HG03439 (cell line): ENCODE data around the gene MBTD1.

Experiments
- ATAC-seq: cut with Tn5 transposase; IDR thresholded peaks from one replicate; pipeline ENCODE4 v1.9.1; 2021; ENCODE audit warnings: mild to moderate bottlenecking, moderate library complexity; ENCODE audit not compliant: unreplicated experiment

The MBTD1 gene

DNA sequence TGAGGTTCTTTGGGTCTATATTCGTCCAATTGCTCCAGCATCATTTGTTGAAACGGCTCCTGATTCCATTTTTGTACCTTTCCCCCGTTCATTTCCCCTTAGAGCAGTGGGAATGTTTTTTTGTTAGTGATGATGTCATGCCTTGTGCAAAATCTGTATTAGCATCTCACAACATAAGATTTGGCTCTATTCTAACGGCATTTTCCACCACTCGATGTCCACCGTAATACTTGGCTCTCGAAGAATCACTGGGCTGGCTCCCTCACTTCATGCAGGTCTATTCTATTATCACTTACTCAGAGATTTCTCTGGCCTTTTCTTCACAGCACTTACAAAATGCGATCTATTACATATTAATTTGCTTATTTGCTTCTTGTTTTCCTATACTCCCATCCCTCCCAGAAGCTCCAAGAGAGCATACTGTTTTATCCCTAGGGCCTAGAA is 107.1 kb downstream of the MBTD1 start:
- ATAC-seq: no peak

DNA sequence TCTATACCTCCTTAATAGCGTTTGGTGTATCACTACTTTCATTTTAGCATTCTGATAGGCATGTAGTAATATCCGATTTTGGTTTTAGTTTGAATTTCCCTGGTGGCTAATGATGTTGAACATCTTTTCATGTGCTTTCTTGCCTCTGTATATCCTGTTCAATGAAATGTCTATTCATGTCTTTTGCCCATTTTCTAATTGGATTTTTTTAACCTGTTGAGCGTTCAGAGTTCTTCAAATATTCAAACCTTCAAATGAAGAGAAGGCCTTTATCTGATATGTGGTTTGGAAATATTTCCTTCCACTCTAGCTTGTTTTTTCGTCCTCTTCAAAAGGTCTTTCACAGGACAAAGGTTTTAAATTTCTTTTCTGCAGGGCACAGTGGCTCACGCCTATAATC is 108.9 kb downstream of the MBTD1 start:
- no peak for ATAC-seq

DNA sequence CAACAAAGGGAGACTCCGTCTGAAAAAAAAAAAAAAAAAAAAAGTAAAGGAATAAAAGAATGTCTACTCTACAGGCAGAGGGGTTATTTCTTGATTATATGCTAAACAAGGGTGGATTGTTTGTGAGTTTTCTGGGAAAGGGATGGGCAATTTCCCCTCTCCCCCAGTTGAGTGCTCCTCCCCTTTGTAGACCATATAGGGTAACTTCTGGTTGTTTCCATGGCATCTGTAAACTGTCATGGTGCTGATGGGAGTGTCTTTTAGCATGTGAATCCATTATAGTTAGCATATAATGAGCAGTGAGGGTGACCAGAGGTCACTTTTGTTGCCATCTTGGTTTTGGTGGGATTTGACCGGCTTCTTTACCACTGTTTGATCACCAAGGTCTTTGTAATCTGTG is 110.7 kb downstream of the MBTD1 start:
- no peak for ATAC-seq

DNA sequence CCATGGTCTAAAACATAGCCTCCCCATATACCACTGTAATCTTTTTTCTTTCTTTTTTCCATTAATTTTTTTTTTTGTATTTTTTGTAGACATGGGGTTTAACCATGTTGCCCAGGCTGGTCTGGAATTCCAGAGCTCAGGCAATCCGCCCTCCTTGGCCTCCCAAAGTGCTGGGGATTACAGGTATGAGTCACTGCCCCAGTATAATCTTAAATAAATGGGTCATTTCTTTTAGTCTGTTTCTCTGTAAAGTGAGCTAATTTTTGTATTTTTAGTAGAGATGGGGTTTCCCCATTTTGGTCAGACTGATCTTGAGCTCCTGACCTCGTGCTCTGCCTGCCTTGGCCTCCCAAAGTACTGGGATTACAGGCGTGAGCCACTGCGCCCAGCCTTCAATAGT is 112.2 kb downstream of the MBTD1 start:
- peak; percentile 51 for ATAC-seq

DNA sequence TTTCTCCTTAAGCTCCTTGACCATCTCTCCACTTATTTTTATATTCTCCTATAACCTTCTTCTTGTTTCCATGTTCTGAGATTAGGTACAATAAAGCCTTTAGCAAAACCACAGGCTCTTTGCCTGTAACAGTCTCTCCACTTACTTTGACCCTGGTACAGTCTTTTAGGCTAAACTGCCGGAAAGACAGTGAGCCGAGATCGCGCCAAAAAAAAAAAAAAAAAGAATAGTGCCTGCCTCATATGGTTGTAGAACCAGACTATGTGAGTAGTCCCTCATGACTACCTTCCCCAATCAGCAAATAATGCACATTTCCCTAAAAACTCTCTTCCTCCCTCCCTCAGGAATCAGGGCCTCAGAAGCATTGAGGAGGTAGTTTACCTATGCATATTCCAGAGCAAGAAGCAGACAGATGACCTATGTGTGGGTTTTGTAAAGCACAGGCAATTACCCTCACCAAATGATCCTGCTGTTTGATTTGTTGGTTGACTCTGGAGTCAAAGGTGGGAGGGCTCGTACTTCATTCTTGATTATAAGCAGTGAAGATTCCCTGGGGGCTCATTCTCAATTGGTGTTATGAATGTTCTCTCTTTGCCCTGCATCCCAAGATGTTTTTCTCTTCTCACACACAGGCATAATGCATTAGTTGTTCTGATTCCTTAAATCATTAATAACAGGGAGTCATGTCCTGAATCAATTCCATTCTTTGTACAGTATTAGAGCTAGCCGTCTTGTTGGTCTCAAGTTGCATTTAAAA is 115.4 kb downstream of the MBTD1 start:
- ATAC-seq: no peak

DNA sequence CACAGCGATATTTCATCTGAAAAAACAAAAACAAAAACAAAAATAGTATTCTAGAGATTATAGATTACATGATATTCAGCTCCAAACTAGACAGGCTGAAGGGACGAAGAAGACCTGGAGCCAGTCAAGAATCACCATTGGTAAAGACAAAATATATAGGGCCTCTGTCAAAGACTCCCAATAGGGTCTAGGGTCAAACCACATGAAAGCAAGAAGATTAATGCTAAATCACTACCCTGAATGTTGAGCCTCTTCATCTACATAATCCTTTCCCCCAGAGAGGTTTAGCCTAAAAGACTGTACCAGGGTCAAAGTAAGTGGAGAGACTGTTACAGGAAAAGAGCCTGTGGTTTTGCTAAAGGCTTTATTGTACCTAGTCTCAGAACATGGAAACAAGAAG is 117.3 kb downstream of the MBTD1 start:
- ATAC-seq: no peak

DNA sequence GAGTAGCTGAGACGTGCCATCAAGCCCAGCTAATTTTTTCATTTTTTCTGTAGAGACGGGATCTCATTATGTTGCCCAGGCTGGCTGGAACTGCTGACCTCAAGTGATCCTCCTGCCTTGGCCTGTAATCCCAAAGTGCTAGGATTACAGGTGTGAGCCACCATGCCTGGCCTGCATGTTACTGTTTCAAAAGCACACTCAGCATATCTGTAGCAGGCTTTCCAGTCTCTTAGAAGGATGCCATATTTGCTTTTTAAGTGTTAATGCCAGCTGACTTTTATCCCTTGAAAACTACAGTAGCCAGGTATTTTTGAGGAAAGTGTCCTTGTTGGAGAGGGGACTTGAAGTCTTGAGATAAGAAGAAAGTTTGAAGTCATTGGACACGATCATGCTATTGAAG is 123.9 kb downstream of the MBTD1 start:
- no peak for ATAC-seq

DNA sequence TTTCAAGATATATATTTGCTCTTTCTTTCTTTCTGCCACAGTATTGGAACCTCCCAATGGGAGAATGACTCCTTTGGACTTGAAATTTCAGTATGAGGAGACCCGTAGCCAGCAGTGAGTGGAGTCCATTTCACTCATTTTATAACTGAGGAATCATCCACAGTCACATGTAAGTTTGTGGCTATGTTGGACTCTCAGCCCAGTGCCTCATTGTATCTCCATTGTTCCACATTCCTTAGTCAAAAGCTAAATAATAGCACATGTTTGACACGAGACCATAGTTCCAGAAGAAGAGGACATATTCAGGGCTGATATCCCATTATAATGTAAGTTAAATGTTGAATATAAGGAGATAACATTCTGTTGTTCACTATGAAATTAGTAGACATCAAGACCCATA is 126.5 kb downstream of the MBTD1 start:
- no peak for ATAC-seq

DNA sequence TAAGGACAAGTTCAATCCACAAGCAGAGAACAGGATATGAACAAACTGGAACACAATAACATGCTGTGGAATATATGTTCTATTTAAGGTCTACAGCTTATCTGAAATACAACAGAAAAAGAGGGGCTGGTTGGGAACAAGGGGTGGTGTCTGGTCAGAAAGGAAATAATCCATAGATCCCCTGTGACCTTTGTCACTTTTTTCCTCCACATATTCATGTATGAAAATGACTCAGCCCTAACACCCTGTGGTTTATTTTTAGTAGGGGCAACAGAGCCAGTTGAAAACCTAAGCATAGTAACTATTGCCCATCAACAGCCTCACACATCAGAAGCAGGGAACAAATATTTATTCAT is 126.9 kb downstream of the MBTD1 start:
- peak; percentile 49 for ATAC-seq

DNA sequence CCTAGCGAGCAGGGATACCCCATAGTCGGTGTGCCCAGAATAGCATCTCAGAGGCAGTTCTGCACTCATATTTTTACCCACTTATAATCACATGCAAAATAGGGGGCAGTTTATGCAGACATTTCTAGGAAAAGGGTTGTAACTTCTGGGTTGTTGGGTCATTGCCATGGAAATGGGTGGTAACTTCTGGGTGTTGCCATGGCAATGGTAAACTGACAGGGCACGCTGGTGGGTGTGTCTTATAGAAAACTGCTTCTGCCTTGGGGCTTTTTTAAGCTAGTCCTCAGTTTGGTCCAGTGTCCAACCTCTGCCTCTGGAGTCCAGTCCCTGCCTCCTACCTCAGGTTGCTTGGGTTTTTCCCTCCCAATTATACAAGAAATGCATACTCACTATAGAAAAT is 131.8 kb downstream of the MBTD1 start:
- ATAC-seq: no peak
